Activated T-cell treated with anti-CD3 and anti-CD28 coated beads for 24 hours (primary cell): ENCODE data around the gene HPD.
A peak's percentile ranks its signal among the peaks of the same experiment; 100 is the strongest.
"Not testable (repeated sequence)": the region's sequence is repeated elsewhere in the genome, so short reads cannot be mapped to it uniquely, and the experiment has no call there.

Experiments
- DNase-seq: peaks from one replicate; pipeline ENCODE4 v3.0.0-alpha.2; 2020; ENCODE audit warnings: low read depth

HPD gene

GRCh38 chr12:121858662-121859572 lies at the start of gene HPD:
HPD (minus strand) TSS chr12:121858859; CDS start chr12:121858823, 36 bp downstream.
- DNase-seq: no peak

- DNase-seq: no peak
These were observed 47.1 kb upstream of the HPD start for GRCh38 chr12:121905746-121906145.

- DNase-seq: no peak
These were observed 44.5 kb upstream of the HPD start for GRCh38 chr12:121903202-121903601.

GRCh38 chr12:121899590-121899989 lies 40.9 kb upstream of the HPD start:
- DNase-seq: no peak

GRCh38 chr12:121898287-121898686 lies 39.6 kb upstream of the HPD start:
- DNase-seq: no peak

GRCh38 chr12:121894633-121895032 lies 36.0 kb upstream of the HPD start:
- no peak for DNase-seq

GRCh38 chr12:121893961-121894460 lies 35.4 kb upstream of the HPD start:
- DNase-seq: no peak

- no peak for DNase-seq
These were observed 34.3 kb upstream of the HPD start for GRCh38 chr12:121892673-121893561.

GRCh38 chr12:121889661-121890060 lies 31.0 kb upstream of the HPD start:
- DNase-seq: not testable (repeated sequence)

GRCh38 chr12:121889274-121889624 lies 30.6 kb upstream of the HPD start:
- no peak for DNase-seq

GRCh38 chr12:121888478-121889273 lies 30.0 kb upstream of the HPD start, which contains the start of gene PSMD9:
PSMD9 (plus strand) TSS chr12:121888790; CDS start chr12:121888857, 67 bp downstream.
- DNase-seq: peak; percentile 99

GRCh38 chr12:121888083-121888477 lies 29.4 kb upstream of the HPD start:
- no peak for DNase-seq

- DNase-seq: not testable (repeated sequence)
These were observed 26.5 kb upstream of the HPD start for GRCh38 chr12:121885129-121885528.

- no peak for DNase-seq
These were observed 24.6 kb upstream of the HPD start for GRCh38 chr12:121883315-121883660.

- not testable (repeated sequence) for DNase-seq
These were observed 17.4 kb upstream of the HPD start for GRCh38 chr12:121876080-121876447.

GRCh38 chr12:121875582-121875981 lies 16.9 kb upstream of the HPD start:
- DNase-seq: no peak

GRCh38 chr12:121874071-121874470 lies 15.4 kb upstream of the HPD start:
- DNase-seq: no peak

GRCh38 chr12:121873216-121873569 lies 14.5 kb upstream of the HPD start:
- DNase-seq: no peak

- DNase-seq: no peak
These were observed 14.0 kb upstream of the HPD start for GRCh38 chr12:121872546-121873215.

- no peak for DNase-seq
These were observed 12.8 kb upstream of the HPD start for GRCh38 chr12:121871467-121871866.

- not testable (repeated sequence) for DNase-seq
These were observed 10.6 kb upstream of the HPD start for GRCh38 chr12:121869229-121869628.
